GM23338 (cell line): Measurements from ENCODE around the gene PARP6. TPM values are rescaled to one million over a fixed set of nuclear protein-coding genes. Genes with fewer than 3 reads are reported as not detected.

Experiments
- ATAC-seq: fragments of 200-7000 bp; cut with Tn5 transposase; 3 replicates; pipeline ENCODE4 v1.9.1; 2020
- DNase-seq: peaks from one replicate; pipeline ENCODE4 v3.0.0-alpha.2; 2015; ENCODE audit warnings: low spot score
- H2AFZ ChIP-seq: fragments of 200-600 bp; sonication (generic); 2 replicates; pipeline ENCODE4 v1.8.0; 2016; ENCODE audit warnings: antibody characterized with exemption, mild to moderate bottlenecking, moderate library complexity
- H3F3A ChIP-seq: fragments of 200-600 bp; sonication (generic); replicated peaks from 2 replicates; pipeline ENCODE4 v1.8.0; 2017; ENCODE audit warnings: antibody characterized with exemption, mixed run types, low read depth
- H3K27ac ChIP-seq: fragments of 200-600 bp; sonication (generic); 2 replicates; pipeline ENCODE4 v1.6.1; 2016; ENCODE audit warnings: low read depth
- H3K27me3 ChIP-seq: fragments of 200-600 bp; sonication (generic); 2 replicates; pipeline ENCODE4 v1.8.0; 2016; ENCODE audit warnings: mild to moderate bottlenecking, mixed run types, moderate library complexity; ENCODE audit not compliant: insufficient read depth
- H3K36me3 ChIP-seq: fragments of 200-600 bp; sonication (generic); 2 replicates; pipeline ENCODE4 v1.8.0; 2016; ENCODE audit warnings: mild to moderate bottlenecking; ENCODE audit not compliant: insufficient read depth
- H3K4me1 ChIP-seq: fragments of 200-600 bp; sonication (generic); 2 replicates; pipeline ENCODE4 v1.8.0; 2016; ENCODE audit warnings: mild to moderate bottlenecking, moderate library complexity; ENCODE audit not compliant: insufficient read depth
- H3K4me2 ChIP-seq: fragments of 200-600 bp; sonication (generic); 2 replicates; pipeline ENCODE4 v1.7.1; 2017; ENCODE audit warnings: mixed run types
- H3K4me3 ChIP-seq: fragments of 200-600 bp; sonication (generic); 2 replicates; pipeline ENCODE4 v1.6.1; 2016; ENCODE audit warnings: mixed run types
- H3K79me2 ChIP-seq: fragments of 200-600 bp; sonication (generic); replicated peaks from 2 replicates; pipeline ENCODE4 v1.8.0; 2017; ENCODE audit warnings: mild to moderate bottlenecking; ENCODE audit not compliant: insufficient read depth
- H3K9me2 ChIP-seq: fragments of 200-600 bp; sonication (generic); 2 replicates; pipeline ENCODE4 v1.8.0; 2017; ENCODE audit not compliant: insufficient read depth
- H4K20me1 ChIP-seq: fragments of 200-600 bp; sonication (generic); replicated peaks from 2 replicates; pipeline ENCODE4 v1.8.0; 2017; ENCODE audit warnings: mild to moderate bottlenecking; ENCODE audit not compliant: insufficient read depth
- H3K27ac Mint-ChIP-seq: 2 replicates; pipeline ENCODE4 v1.8.0; 2020; ENCODE audit warnings: inconsistent platforms, mild to moderate bottlenecking, moderate library complexity, mixed read lengths
- H3K27me3 Mint-ChIP-seq: 3 replicates; pipeline ENCODE4 v1.8.0; 2022; ENCODE audit warnings: low read depth, mild to moderate bottlenecking, moderate library complexity, mixed read lengths, inconsistent platforms; ENCODE audit not compliant: insufficient read depth, poor library complexity
- H3K36me3 Mint-ChIP-seq: 3 replicates; pipeline ENCODE4 v1.8.0; 2021; ENCODE audit warnings: low read depth, mild to moderate bottlenecking, inconsistent platforms, moderate library complexity, mixed read lengths
- H3K4me1 Mint-ChIP-seq: 3 replicates; pipeline ENCODE4 v1.8.0; 2020; ENCODE audit warnings: mild to moderate bottlenecking, inconsistent platforms, mixed read lengths
- H3K4me3 Mint-ChIP-seq: 3 replicates; pipeline ENCODE4 v1.8.0; 2021; ENCODE audit warnings: moderate library complexity, mild to moderate bottlenecking, inconsistent platforms, mixed read lengths
- H3K9me3 Mint-ChIP-seq: 3 replicates; pipeline ENCODE4 v1.8.0; 2020; ENCODE audit warnings: moderate library complexity, mild to moderate bottlenecking, inconsistent platforms, mixed read lengths
- CREB1 ChIP-seq: fragments of 250-450 bp; sonication (Bioruptor Pico); IDR thresholded peaks from 2 replicates; pipeline ENCODE4 v1.5.0; 2020; ENCODE audit warnings: low read depth, mild to moderate bottlenecking, moderate library complexity
- EZH2 ChIP-seq: fragments of 200-600 bp; sonication (generic); IDR thresholded peaks from one replicate; pipeline ENCODE4 v1.8.0; 2017; ENCODE audit warnings: antibody characterized with exemption, mild to moderate bottlenecking, low read depth; ENCODE audit not compliant: unreplicated experiment
- EZH2phosphoT487 ChIP-seq: fragments of 200-600 bp; sonication (generic); IDR thresholded peaks from one replicate; pipeline ENCODE4 v1.8.1; 2018; ENCODE audit warnings: antibody characterized with exemption; ENCODE audit not compliant: unreplicated experiment
- JUNB ChIP-seq: IDR thresholded peaks from one replicate; pipeline ENCODE4 v1.6.1; 2016; ENCODE audit warnings: antibody characterized with exemption; ENCODE audit not compliant: unreplicated experiment
- NANOG ChIP-seq: IDR thresholded peaks from 2 replicates; pipeline ENCODE4 v1.6.1; 2016; ENCODE audit warnings: antibody characterized with exemption, borderline replicate concordance
- POLR2AphosphoS5 ChIP-seq: IDR thresholded peaks from 2 replicates; pipeline ENCODE4 v1.6.1; 2016; ENCODE audit warnings: antibody characterized with exemption, low read depth
- STAT1 ChIP-seq: IDR thresholded peaks from one replicate; pipeline ENCODE4 v1.6.1; 2016; ENCODE audit warnings: antibody characterized with exemption; ENCODE audit not compliant: unreplicated experiment
- ZNF114 ChIP-seq: fragments of 250-450 bp; sonication (Bioruptor Pico); IDR thresholded peaks from 2 replicates; pipeline ENCODE4 v1.5.0; 2020; ENCODE audit warnings: mild to moderate bottlenecking, moderate library complexity
- ZNF331 ChIP-seq: fragments of 250-450 bp; sonication (Bioruptor Pico); IDR thresholded peaks from 2 replicates; pipeline ENCODE4 v1.5.0; 2020; ENCODE audit warnings: low read depth, mild to moderate bottlenecking, moderate library complexity
- polyA plus RNA-seq: library from polyadenylated mRNA; unstranded; fragments of >200 nt; fragmentation: Nextera tagmentation; extraction: Ambion mirVana; gene quantifications from 2 replicates; pipeline ENCODE4 v1.2.1, GENCODE V29; 2016
- total RNA-seq: library from RNA; depleted of rRNA; stranded (reverse); fragments of >200 nt; shearing (Covaris generic); gene quantifications from 2 replicates; pipeline ENCODE4 v1.2.3, GENCODE V29; 2014
- TF ChIP-seq, protein P1 (sequence below): fragments of 250-450 bp; sonication (Bioruptor Pico); IDR thresholded peaks from 2 replicates; pipeline ENCODE4 v1.5.0; 2020; ENCODE audit warnings: mild to moderate bottlenecking, moderate library complexity
- TF ChIP-seq, protein P2 (sequence below): IDR thresholded peaks from 2 replicates; pipeline ENCODE4 v1.6.1; 2016; ENCODE audit warnings: antibody characterized with exemption
- TF ChIP-seq, protein P3 (sequence below), 2 experiments: fragments of 200-600 bp in 1 of 2; sonication (generic) in 1 of 2; conservative IDR thresholded peaks; 2 replicates each; pipeline versions ENCODE4 v1.5.1 to v1.6.1; 2016 to 2017; ENCODE audit warnings: antibody characterized with exemption in 2 of 2, low read depth in 2 of 2, mild to moderate bottlenecking in 2 of 2, moderate library complexity in 1 of 2
- TF ChIP-seq, protein P4 (sequence below): IDR thresholded peaks from one replicate; pipeline ENCODE4 v1.6.1; 2018; ENCODE audit warnings: antibody characterized with exemption; ENCODE audit not compliant: unreplicated experiment

Gene PARP6
- total and polyA plus RNA-seq, 2 experiments from 2014 or later: 27.6 to 28.1 TPM

DNA sequence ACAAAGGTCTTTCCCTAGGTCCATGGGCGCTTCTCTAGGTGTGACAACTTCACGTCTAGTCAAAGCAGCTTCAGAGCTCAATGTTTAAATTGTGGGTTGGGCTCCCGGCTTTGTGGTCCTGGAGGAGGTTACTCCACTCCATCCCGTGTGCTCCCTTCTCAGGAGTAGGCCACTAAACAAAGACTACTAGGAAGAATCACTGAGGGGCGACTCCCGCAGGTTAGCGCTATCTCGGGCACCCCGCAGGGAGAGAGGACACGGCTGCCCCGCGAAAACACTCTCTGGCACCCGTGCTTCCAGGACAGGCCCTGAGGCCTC is 500 bp downstream of the PARP6 start:
- Histone ChIP-seq H3K4me3 (peak overlapping the region; percentile 90), H3K27me3 (no peaks in the 10 kb centered on the region), H3K4me1 (peaks cover 7% of the 10 kb centered on the region; the same call in 1 of the 2 replicates), H3K27ac (no peak overlapping the region), H3K4me2 (peak overlapping the region; percentile 84), H4K20me1 (peaks cover 18% of the 10 kb centered on the region), H3K79me2 (peaks cover 15% of the 10 kb centered on the region), H3K36me3 (no peaks in the 10 kb centered on the region), H3F3A (no peaks in the 10 kb centered on the region; the same call in 1 of the 2 replicates), H2AFZ (peak overlapping the region; percentile 84; the same call in 1 of the 2 replicates), H3K9me2 (no peaks in the 10 kb centered on the region)
- DNase-seq (peak; percentile 48), ATAC-seq (peak; percentile 9)
- H3K4me1 Mint-ChIP-seq: peaks cover 14% of the 10 kb centered on the region
- H3K4me3 Mint-ChIP-seq: peak overlapping the region; percentile 89
- H3K27me3 Mint-ChIP-seq: peaks cover 6% of the 10 kb centered on the region
- H3K36me3 Mint-ChIP-seq: peaks cover 4% of the 10 kb centered on the region; the same call in 2 of the 3 replicates
- TF ChIP-seq, protein P1, sequence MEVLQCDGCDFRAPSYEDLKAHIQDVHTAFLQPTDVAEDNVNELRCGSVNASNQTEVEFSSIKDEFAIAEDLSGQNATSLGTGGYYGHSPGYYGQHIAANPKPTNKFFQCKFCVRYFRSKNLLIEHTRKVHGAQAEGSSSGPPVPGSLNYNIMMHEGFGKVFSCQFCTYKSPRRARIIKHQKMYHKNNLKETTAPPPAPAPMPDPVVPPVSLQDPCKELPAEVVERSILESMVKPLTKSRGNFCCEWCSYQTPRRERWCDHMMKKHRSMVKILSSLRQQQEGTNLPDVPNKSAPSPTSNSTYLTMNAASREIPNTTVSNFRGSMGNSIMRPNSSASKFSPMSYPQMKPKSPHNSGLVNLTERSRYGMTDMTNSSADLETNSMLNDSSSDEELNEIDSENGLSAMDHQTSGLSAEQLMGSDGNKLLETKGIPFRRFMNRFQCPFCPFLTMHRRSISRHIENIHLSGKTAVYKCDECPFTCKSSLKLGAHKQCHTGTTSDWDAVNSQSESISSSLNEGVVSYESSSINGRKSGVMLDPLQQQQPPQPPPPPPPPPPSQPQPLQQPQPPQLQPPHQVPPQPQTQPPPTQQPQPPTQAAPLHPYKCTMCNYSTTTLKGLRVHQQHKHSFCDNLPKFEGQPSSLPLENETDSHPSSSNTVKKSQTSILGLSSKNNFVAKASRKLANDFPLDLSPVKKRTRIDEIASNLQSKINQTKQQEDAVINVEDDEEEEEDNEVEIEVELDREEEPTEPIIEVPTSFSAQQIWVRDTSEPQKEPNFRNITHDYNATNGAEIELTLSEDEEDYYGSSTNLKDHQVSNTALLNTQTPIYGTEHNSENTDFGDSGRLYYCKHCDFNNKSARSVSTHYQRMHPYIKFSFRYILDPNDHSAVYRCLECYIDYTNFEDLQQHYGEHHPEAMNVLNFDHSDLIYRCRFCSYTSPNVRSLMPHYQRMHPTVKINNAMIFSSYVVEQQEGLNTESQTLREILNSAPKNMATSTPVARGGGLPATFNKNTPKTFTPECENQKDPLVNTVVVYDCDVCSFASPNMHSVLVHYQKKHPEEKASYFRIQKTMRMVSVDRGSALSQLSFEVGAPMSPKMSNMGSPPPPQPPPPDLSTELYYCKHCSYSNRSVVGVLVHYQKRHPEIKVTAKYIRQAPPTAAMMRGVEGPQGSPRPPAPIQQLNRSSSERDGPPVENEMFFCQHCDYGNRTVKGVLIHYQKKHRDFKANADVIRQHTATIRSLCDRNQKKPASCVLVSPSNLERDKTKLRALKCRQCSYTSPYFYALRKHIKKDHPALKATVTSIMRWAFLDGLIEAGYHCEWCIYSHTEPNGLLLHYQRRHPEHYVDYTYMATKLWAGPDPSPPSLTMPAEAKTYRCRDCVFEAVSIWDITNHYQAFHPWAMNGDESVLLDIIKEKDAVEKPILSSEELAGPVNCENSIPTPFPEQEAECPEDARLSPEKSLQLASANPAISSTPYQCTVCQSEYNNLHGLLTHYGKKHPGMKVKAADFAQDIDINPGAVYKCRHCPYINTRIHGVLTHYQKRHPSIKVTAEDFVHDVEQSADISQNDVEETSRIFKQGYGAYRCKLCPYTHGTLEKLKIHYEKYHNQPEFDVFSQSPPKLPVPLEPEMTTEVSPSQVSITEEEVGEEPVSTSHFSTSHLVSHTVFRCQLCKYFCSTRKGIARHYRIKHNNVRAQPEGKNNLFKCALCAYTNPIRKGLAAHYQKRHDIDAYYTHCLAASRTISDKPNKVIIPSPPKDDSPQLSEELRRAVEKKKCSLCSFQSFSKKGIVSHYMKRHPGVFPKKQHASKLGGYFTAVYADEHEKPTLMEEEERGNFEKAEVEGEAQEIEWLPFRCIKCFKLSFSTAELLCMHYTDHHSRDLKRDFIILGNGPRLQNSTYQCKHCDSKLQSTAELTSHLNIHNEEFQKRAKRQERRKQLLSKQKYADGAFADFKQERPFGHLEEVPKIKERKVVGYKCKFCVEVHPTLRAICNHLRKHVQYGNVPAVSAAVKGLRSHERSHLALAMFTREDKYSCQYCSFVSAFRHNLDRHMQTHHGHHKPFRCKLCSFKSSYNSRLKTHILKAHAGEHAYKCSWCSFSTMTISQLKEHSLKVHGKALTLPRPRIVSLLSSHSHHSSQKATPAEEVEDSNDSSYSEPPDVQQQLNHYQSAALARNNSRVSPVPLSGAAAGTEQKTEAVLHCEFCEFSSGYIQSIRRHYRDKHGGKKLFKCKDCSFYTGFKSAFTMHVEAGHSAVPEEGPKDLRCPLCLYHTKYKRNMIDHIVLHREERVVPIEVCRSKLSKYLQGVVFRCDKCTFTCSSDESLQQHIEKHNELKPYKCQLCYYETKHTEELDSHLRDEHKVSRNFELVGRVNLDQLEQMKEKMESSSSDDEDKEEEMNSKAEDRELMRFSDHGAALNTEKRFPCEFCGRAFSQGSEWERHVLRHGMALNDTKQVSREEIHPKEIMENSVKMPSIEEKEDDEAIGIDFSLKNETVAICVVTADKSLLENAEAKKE (CRISPR knock-in tag): no peak
- TF ChIP-seq EZH2phosphoT487: no peak
- no peak for TF ChIP-seq STAT1
- TF ChIP-seq, protein P2, sequence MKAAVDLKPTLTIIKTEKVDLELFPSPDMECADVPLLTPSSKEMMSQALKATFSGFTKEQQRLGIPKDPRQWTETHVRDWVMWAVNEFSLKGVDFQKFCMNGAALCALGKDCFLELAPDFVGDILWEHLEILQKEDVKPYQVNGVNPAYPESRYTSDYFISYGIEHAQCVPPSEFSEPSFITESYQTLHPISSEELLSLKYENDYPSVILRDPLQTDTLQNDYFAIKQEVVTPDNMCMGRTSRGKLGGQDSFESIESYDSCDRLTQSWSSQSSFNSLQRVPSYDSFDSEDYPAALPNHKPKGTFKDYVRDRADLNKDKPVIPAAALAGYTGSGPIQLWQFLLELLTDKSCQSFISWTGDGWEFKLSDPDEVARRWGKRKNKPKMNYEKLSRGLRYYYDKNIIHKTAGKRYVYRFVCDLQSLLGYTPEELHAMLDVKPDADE: no peak
- TF ChIP-seq POLR2AphosphoS5: no peak
- TF ChIP-seq, protein P3, sequence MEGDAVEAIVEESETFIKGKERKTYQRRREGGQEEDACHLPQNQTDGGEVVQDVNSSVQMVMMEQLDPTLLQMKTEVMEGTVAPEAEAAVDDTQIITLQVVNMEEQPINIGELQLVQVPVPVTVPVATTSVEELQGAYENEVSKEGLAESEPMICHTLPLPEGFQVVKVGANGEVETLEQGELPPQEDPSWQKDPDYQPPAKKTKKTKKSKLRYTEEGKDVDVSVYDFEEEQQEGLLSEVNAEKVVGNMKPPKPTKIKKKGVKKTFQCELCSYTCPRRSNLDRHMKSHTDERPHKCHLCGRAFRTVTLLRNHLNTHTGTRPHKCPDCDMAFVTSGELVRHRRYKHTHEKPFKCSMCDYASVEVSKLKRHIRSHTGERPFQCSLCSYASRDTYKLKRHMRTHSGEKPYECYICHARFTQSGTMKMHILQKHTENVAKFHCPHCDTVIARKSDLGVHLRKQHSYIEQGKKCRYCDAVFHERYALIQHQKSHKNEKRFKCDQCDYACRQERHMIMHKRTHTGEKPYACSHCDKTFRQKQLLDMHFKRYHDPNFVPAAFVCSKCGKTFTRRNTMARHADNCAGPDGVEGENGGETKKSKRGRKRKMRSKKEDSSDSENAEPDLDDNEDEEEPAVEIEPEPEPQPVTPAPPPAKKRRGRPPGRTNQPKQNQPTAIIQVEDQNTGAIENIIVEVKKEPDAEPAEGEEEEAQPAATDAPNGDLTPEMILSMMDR (conservative IDR thresholded peaks at IDR 0.05; ENCODE audit: low read depth in 2 of 2): no peak
- no peak for TF ChIP-seq EZH2
- no peak for TF ChIP-seq JUNB
- no peak for TF ChIP-seq CREB1 (CRISPR knock-in tag)
- TF ChIP-seq ZNF331 (CRISPR knock-in tag): no peak
- TF ChIP-seq, protein P4, sequence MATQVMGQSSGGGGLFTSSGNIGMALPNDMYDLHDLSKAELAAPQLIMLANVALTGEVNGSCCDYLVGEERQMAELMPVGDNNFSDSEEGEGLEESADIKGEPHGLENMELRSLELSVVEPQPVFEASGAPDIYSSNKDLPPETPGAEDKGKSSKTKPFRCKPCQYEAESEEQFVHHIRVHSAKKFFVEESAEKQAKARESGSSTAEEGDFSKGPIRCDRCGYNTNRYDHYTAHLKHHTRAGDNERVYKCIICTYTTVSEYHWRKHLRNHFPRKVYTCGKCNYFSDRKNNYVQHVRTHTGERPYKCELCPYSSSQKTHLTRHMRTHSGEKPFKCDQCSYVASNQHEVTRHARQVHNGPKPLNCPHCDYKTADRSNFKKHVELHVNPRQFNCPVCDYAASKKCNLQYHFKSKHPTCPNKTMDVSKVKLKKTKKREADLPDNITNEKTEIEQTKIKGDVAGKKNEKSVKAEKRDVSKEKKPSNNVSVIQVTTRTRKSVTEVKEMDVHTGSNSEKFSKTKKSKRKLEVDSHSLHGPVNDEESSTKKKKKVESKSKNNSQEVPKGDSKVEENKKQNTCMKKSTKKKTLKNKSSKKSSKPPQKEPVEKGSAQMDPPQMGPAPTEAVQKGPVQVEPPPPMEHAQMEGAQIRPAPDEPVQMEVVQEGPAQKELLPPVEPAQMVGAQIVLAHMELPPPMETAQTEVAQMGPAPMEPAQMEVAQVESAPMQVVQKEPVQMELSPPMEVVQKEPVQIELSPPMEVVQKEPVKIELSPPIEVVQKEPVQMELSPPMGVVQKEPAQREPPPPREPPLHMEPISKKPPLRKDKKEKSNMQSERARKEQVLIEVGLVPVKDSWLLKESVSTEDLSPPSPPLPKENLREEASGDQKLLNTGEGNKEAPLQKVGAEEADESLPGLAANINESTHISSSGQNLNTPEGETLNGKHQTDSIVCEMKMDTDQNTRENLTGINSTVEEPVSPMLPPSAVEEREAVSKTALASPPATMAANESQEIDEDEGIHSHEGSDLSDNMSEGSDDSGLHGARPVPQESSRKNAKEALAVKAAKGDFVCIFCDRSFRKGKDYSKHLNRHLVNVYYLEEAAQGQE: no peak
- no peak for TF ChIP-seq NANOG
- TF ChIP-seq ZNF114 (CRISPR knock-in tag): no peak
- H3K9me3 Mint-ChIP-seq: no peaks in the 10 kb centered on the region
- H3K27ac Mint-ChIP-seq: no peak overlapping the region
